ENCODE results near the gene LAMP2. TPM values are rescaled to one million over a fixed set of nuclear protein-coding genes. Genes with fewer than 3 reads are reported as not detected.

The LAMP2 gene
- total and polyA plus RNA-seq, 9 of the 15 experiments (the other 6 are each of a cell fraction or from before 2014, with no cell fraction given): 22.3 to 77.7 (median 48.6) TPM

DNA sequence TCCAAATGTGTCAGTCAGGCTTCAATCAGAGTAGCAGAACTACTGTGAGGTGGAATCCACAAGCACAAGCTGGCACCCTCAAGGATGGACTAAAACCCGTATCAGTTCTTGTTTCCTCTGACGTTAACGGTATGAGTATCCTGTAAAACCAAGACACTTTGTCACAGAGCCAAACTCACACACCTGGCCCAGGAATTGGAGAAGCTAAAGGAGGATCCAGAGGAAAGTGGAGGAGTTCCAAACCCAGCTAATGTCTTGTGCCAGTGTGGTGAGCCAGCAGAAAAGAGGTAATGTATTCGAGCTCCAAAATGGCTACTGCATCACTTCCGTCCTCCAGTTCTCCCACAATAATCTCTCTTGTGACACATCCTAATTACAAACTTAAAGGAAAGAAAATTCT is 62.5 kb downstream of the LAMP2 start:
- Histone ChIP-seq H3K4me3 (no peak overlapping the region), H3K4me2 (ENCODE audit: insufficient read depth, low read length) (no peak overlapping the region), H4K20me1 (replicated peaks; ENCODE audit: control insufficient read depth, insufficient read depth, low read length) (no peaks in the 10 kb centered on the region), H3K36me3 (ENCODE audit: control insufficient read depth, insufficient read depth, low read length) (no peaks in the 10 kb centered on the region), H3K79me2 (ENCODE audit: control insufficient read depth, insufficient read depth, low read length) (no peaks in the 10 kb centered on the region), H3K4me1 (replicated peaks in 1 of 2; ENCODE audit: control insufficient read depth in 2 of 2, insufficient read depth in 2 of 2, low read length in 2 of 2) (no peaks in the 10 kb centered on the region), H3K9ac (ENCODE audit: insufficient read depth in 1 of 2, low read depth in 2 of 2, low read length in 2 of 2) (no peak overlapping the region), H3K27ac (ENCODE audit: extremely low read depth, low read depth, low read length) (no peak overlapping the region), H3K27me3 (ENCODE audit: control insufficient read depth in 2 of 2, insufficient read depth in 2 of 2, low read length in 2 of 2) (no peaks in the 10 kb centered on the region), H2AFZ (ENCODE audit: low read depth, low read length) (0 out of 2 replicates have a peak overlapping the region, but pooled peaks have one; percentile 55), H3K9me3 (replicated peaks; ENCODE audit: control insufficient read depth, insufficient read depth, low read depth, low read length) (0 out of 2 replicates have a peak, but pooled peaks cover 2% of the 10 kb centered on the region), H3K9me1 (ENCODE audit: control insufficient read depth, insufficient read depth, low read length) (no peaks in the 10 kb centered on the region)
- TF ChIP-seq, protein P1, sequence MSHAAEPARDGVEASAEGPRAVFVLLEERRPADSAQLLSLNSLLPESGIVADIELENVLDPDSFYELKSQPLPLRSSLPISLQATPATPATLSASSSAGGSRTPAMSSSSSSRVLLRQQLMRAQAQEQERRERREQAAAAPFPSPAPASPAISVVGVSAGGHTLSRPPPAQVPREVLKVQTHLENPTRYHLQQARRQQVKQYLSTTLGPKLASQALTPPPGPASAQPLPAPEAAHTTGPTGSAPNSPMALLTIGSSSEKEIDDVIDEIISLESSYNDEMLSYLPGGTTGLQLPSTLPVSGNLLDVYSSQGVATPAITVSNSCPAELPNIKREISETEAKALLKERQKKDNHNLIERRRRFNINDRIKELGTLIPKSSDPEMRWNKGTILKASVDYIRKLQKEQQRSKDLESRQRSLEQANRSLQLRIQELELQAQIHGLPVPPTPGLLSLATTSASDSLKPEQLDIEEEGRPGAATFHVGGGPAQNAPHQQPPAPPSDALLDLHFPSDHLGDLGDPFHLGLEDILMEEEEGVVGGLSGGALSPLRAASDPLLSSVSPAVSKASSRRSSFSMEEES (CRISPR knock-in tag; IDR thresholded peaks at IDR 0.05): no peak
- TF ChIP-seq CEBPB (tag; IDR thresholded peaks at IDR 0.05): no peak
- TF ChIP-seq, protein P2, sequence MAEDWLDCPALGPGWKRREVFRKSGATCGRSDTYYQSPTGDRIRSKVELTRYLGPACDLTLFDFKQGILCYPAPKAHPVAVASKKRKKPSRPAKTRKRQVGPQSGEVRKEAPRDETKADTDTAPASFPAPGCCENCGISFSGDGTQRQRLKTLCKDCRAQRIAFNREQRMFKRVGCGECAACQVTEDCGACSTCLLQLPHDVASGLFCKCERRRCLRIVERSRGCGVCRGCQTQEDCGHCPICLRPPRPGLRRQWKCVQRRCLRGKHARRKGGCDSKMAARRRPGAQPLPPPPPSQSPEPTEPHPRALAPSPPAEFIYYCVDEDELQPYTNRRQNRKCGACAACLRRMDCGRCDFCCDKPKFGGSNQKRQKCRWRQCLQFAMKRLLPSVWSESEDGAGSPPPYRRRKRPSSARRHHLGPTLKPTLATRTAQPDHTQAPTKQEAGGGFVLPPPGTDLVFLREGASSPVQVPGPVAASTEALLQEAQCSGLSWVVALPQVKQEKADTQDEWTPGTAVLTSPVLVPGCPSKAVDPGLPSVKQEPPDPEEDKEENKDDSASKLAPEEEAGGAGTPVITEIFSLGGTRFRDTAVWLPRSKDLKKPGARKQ (CRISPR knock-in tag; IDR thresholded peaks at IDR 0.05): no peak
- TF ChIP-seq RBM34 (IDR thresholded peaks at IDR 0.05; ENCODE audit: borderline replicate concordance, insufficient read depth, low read length): no peak
- no peak for TF ChIP-seq PRPF4 (IDR thresholded peaks at IDR 0.05; ENCODE audit: insufficient read depth, low read depth, low read length, poor library complexity, severe bottlenecking)
- FAIRE-seq: no peak
- DNase-seq (ENCODE audit: extremely low read depth in 1 of 4, low spot score in 3 of 4): no peak
- intact Hi-C loops (cut with micrococcal nuclease) (no loop called here), in situ Hi-C loops (cut with MboI) (no loop called here)
- no peak for ATAC-seq
- POLR2A ChIA-PET: interaction anchor here (0.7 kb wide), 1 partner anchor 724 kb away, joined by 3 read pairs; no protein-coding TSS in a partner anchor
- CTCF ChIA-PET (ENCODE audit: low intra/inter-chr PET ratio): no interaction called here
- 2% methylated on average over 5 of the region's 5 CpGs for WGBS (ENCODE audit: insufficient coverage, low coverage, missing lambda C conversion rate)
- no TSS peak for BruUV-seq (replicated peaks)

Measured in K562 (cell line).